Caco-2 (cell line): ENCODE measurements around the gene PI4KA. TPM values are rescaled to one million over a fixed set of nuclear protein-coding genes. Genes with fewer than 3 reads are reported as not detected.
"Not testable (repeated sequence)": the region's sequence is repeated elsewhere in the genome, so short reads cannot be mapped to it uniquely, and the experiment has no call there.

Source experiments
- BruUV-seq: library from RNA; stranded (reverse); fragments of 400-500 nt; replicated peaks from 2 replicates; lab custom pipeline; 2021; lab: Mats Ljungman, UMichigan
- CTCF ChIA-PET: fragments of 300-600 bp; sonication (Branson Sonifier 250); formaldehyde crosslinking; loops from one replicate; lab custom pipeline; 2022; ENCODE audit warnings: antibody characterized with exemption; lab: Charles Lee
- POLR2A ChIA-PET: fragments of 300-600 bp; sonication (Branson Sonifier 250); formaldehyde crosslinking; loops from one replicate; lab custom pipeline; 2022; ENCODE audit warnings: antibody characterized with exemption; lab: Charles Lee
- DNase-seq, 2 experiments: peaks; one replicate each; pipeline versions ENCODE4 v3.0.0 to v3.0.0-alpha.2; 2020 to 2022
- H3K27me3 ChIP-seq: replicated peaks from 2 replicates; pipeline ENCODE4 v1.6.0; 2011; ENCODE audit warnings: low read length; ENCODE audit not compliant: control insufficient read depth, insufficient read depth
- H3K36me3 ChIP-seq: 2 replicates; pipeline ENCODE4 v1.5.1; 2011; ENCODE audit warnings: low read length; ENCODE audit not compliant: control insufficient read depth, insufficient read depth
- H3K4me1 ChIP-seq: fragments of 250-450 bp; sonication (Bioruptor Pico); 2 replicates; pipeline ENCODE4 v1.5.1; 2020; ENCODE audit warnings: mild to moderate bottlenecking
- H3K4me3 ChIP-seq: 2 replicates; pipeline ENCODE4 v1.5.1; 2011; ENCODE audit warnings: low read depth, mild to moderate bottlenecking, control low read depth, low read length
- H3K9me3 ChIP-seq: fragments of 250-450 bp; sonication (Bioruptor Pico); 2 replicates; pipeline ENCODE4 v1.5.1; 2020; ENCODE audit warnings: mild to moderate bottlenecking, moderate library complexity
- H3K27ac Mint-ChIP-seq: one replicate; pipeline ENCODE4 v1.8.0; 2022; ENCODE audit warnings: mixed read lengths; ENCODE audit not compliant: unreplicated experiment
- H3K27me3 Mint-ChIP-seq: one replicate; pipeline ENCODE4 v1.8.0; 2022; ENCODE audit warnings: mixed read lengths; ENCODE audit not compliant: insufficient read depth, unreplicated experiment
- H3K36me3 Mint-ChIP-seq: one replicate; pipeline ENCODE4 v1.8.0; 2022; ENCODE audit warnings: mild to moderate bottlenecking, mixed read lengths; ENCODE audit not compliant: insufficient read depth, unreplicated experiment
- H3K4me1 Mint-ChIP-seq: one replicate; pipeline ENCODE4 v1.8.0; 2022; ENCODE audit warnings: low read depth, mixed read lengths; ENCODE audit not compliant: unreplicated experiment
- H3K4me3 Mint-ChIP-seq: one replicate; pipeline ENCODE4 v1.8.0; 2022; ENCODE audit warnings: mild to moderate bottlenecking, moderate library complexity, mixed read lengths; ENCODE audit not compliant: unreplicated experiment
- H3K9me3 Mint-ChIP-seq: one replicate; pipeline ENCODE4 v1.8.0; 2022; ENCODE audit warnings: mixed read lengths; ENCODE audit not compliant: unreplicated experiment
- intact Hi-C: fragments of 100-400 bp; cut with micrococcal nuclease; formaldehyde crosslinking; loops from one replicate; pipeline ENCODE4 v1.10.0; 2022; ENCODE audit not compliant: unreplicated experiment
- total RNA-seq: library from RNA; stranded (reverse); gene quantifications from 2 replicates; pipeline ENCODE4 v1.2.3, GENCODE V29; 2022
- TF ChIP-seq, protein P1 (sequence below), 2 experiments: fragments of 200-600 bp in 1 of 2; IDR thresholded peaks; 1 replicate in 1 of 2; 2 replicates in 1 of 2; pipeline versions ENCODE4 v1.5.1 to v1.8.0; 2011 to 2022; ENCODE audit warnings: antibody characterized with exemption in 1 of 2, control low read depth in 1 of 2, inconsistent platforms in 1 of 2, low read depth in 1 of 2, low read length in 1 of 2, mild to moderate bottlenecking in 1 of 2, moderate library complexity in 1 of 2; ENCODE audit not compliant: insufficient read depth in 1 of 2, severe bottlenecking in 1 of 2, unreplicated experiment in 1 of 2

PI4KA gene
- total RNA-seq, 1 experiment from 2014 or later, result 66.9 TPM

GRCh38 chr22:20667548-20667947 is 191.1 kb downstream of the PI4KA start:
- H3K4me3 Mint-ChIP-seq, H3K9me3 ChIP-seq, BruUV-seq, H3K4me1 ChIP-seq, H3K4me1 Mint-ChIP-seq, DNase-seq, H3K27me3 ChIP-seq, H3K4me3 ChIP-seq, H3K27me3 Mint-ChIP-seq, H3K36me3 Mint-ChIP-seq, H3K9me3 Mint-ChIP-seq, H3K36me3 ChIP-seq, H3K27ac Mint-ChIP-seq, CTCF ChIA-PET, intact Hi-C loops, POLR2A ChIA-PET: not testable (repeated sequence)

GRCh38 chr22:20666560-20666959 is 192.1 kb downstream of the PI4KA start:
- no peaks in the 10 kb centered on the region for H3K36me3 ChIP-seq
- no peak overlapping the region for H3K4me3 Mint-ChIP-seq
- H3K4me3 ChIP-seq, result no peak overlapping the region
- H3K9me3 ChIP-seq, result peaks cover 3% of the 10 kb centered on the region; the same call in 1 of the 2 replicates
- TF ChIP-seq, protein P1, sequence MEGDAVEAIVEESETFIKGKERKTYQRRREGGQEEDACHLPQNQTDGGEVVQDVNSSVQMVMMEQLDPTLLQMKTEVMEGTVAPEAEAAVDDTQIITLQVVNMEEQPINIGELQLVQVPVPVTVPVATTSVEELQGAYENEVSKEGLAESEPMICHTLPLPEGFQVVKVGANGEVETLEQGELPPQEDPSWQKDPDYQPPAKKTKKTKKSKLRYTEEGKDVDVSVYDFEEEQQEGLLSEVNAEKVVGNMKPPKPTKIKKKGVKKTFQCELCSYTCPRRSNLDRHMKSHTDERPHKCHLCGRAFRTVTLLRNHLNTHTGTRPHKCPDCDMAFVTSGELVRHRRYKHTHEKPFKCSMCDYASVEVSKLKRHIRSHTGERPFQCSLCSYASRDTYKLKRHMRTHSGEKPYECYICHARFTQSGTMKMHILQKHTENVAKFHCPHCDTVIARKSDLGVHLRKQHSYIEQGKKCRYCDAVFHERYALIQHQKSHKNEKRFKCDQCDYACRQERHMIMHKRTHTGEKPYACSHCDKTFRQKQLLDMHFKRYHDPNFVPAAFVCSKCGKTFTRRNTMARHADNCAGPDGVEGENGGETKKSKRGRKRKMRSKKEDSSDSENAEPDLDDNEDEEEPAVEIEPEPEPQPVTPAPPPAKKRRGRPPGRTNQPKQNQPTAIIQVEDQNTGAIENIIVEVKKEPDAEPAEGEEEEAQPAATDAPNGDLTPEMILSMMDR (IDR thresholded peaks at IDR 0.05; ENCODE audit: insufficient read depth in 1 of 2, low read depth in 1 of 2, low read length in 1 of 2, severe bottlenecking in 1 of 2, unreplicated experiment in 1 of 2), result no peak
- H3K36me3 Mint-ChIP-seq, result no peaks in the 10 kb centered on the region
- no peaks in the 10 kb centered on the region for H3K9me3 Mint-ChIP-seq
- peaks cover 9% of the 10 kb centered on the region for H3K27me3 Mint-ChIP-seq
- no peak for DNase-seq
- CTCF ChIA-PET, result no interaction called here
- BruUV-seq, result no TSS peak
- H3K27ac Mint-ChIP-seq, result no peak overlapping the region
- H3K4me1 ChIP-seq, result no peaks in the 10 kb centered on the region
- H3K27me3 ChIP-seq, result no peaks in the 10 kb centered on the region
- POLR2A ChIA-PET, result no interaction called here
- intact Hi-C loops, result no loop called here
- H3K4me1 Mint-ChIP-seq, result no peaks in the 10 kb centered on the region

DNA sequence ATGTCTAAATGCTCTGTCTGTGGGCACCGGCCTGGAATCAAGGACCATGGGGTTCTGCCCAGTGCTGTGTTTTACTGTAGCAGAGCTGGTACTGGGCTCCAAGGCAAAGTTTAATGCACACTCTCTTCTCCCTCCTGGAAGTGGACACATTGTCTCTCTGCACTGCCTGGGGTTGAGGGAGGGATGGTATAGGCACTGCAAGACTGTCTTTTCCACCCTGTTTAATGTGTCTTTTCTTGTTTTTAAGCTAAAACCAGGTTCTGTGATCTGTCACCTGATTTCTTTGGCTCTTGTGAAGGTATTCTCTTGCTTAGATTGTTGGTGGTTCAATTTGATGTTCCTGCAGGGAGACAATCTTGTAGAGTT is 194.0 kb downstream of the PI4KA start:
- no peaks in the 10 kb centered on the region for H3K9me3 Mint-ChIP-seq
- no peak overlapping the region for H3K4me3 Mint-ChIP-seq
- H3K27me3 ChIP-seq, result no peaks in the 10 kb centered on the region
- intact Hi-C loops, result no loop called here
- no TSS peak for BruUV-seq
- H3K27ac Mint-ChIP-seq, result no peak overlapping the region
- TF ChIP-seq, protein P1 (IDR thresholded peaks at IDR 0.05; ENCODE audit: insufficient read depth in 1 of 2, low read depth in 1 of 2, low read length in 1 of 2, severe bottlenecking in 1 of 2, unreplicated experiment in 1 of 2), result no peak
- CTCF ChIA-PET, result no interaction called here
- H3K27me3 Mint-ChIP-seq, result peaks cover 14% of the 10 kb centered on the region
- H3K4me1 Mint-ChIP-seq, result no peaks in the 10 kb centered on the region
- peaks cover 3% of the 10 kb centered on the region; the same call in 1 of the 2 replicates for H3K9me3 ChIP-seq
- H3K36me3 Mint-ChIP-seq, result no peaks in the 10 kb centered on the region
- no peaks in the 10 kb centered on the region for H3K36me3 ChIP-seq
- POLR2A ChIA-PET, result no interaction called here
- no peak for DNase-seq
- H3K4me1 ChIP-seq, result no peaks in the 10 kb centered on the region
- no peak overlapping the region for H3K4me3 ChIP-seq
